SK-N-SH (cell line): ENCODE data around the gene PHKA2. TPM values are rescaled to one million over a fixed set of nuclear protein-coding genes. Genes with fewer than 3 reads are reported as not detected.

Experiments
- CTCF ChIA-PET: fragments of 300-600, 350-600 bp; formaldehyde crosslinking; extraction: SDS; loops from one replicate; lab custom pipeline; 2021; lab: Yijun Ruan, JAX
- POLR2A ChIA-PET: fragments of 350-600 bp; sonication (Branson Sonifier 250); formaldehyde crosslinking; extraction: SDS; loops from one replicate; lab custom pipeline; 2020; ENCODE audit warnings: antibody characterized with exemption, inconsistent platforms; lab: Yijun Ruan, JAX
- DNase-seq: peaks from one replicate; pipeline ENCODE4 v3.0.0; 2012
- H2AFZ ChIP-seq: fragments of 200-600 bp; sonication (generic); 2 replicates; pipeline ENCODE4 v1.8.1; 2016; ENCODE audit warnings: antibody characterized with exemption, mild to moderate bottlenecking, low read depth
- H3F3A ChIP-seq: fragments of 200-600 bp; sonication (generic); replicated peaks from 2 replicates; pipeline ENCODE3; 2016; ENCODE audit warnings: antibody characterized with exemption, mild to moderate bottlenecking; ENCODE audit not compliant: insufficient read depth
- H3K27ac ChIP-seq, 2 experiments: fragments of 200-500 bp in 1 of 2; fragments of 200-600 bp in 1 of 2; sonication (Bioruptor generic) in 1 of 2; sonication (generic), shearing (Covaris generic) in 1 of 2; 2 replicates each; pipeline versions ENCODE4 v1.5.1 to v1.6.1; 2014 to 2016; ENCODE audit warnings: low read depth in 2 of 2, inconsistent platforms in 1 of 2, low read length in 1 of 2, mild to moderate bottlenecking in 1 of 2, mixed read lengths in 1 of 2
- H3K27me3 ChIP-seq: fragments of 200-600 bp; sonication (generic), shearing (Covaris generic); 2 replicates; pipeline ENCODE4 v1.6.1; 2016; ENCODE audit warnings: mixed run types; ENCODE audit not compliant: insufficient read depth
- H3K36me3 ChIP-seq, 2 experiments: fragments of 200-500 bp in 1 of 2; fragments of 200-600 bp in 1 of 2; sonication (Bioruptor generic) in 1 of 2; sonication (generic) in 1 of 2; replicated peaks in 1 of 2; 2 replicates each; pipeline versions ENCODE3 to v1.5.1; 2014 to 2016; ENCODE audit warnings: low read length in 1 of 2, mild to moderate bottlenecking in 1 of 2; ENCODE audit not compliant: insufficient read depth in 2 of 2, control insufficient read depth in 1 of 2
- H3K4me1 ChIP-seq, 2 experiments: fragments of 200-500 bp in 1 of 2; fragments of 200-600 bp in 1 of 2; sonication (Bioruptor generic) in 1 of 2; sonication (generic), shearing (Covaris generic) in 1 of 2; 2 replicates each; pipeline versions ENCODE4 v1.5.1 to v1.6.1; 2014 to 2016; ENCODE audit warnings: low read depth in 1 of 2, low read length in 1 of 2, mixed run types in 1 of 2; ENCODE audit not compliant: insufficient read depth in 2 of 2, control insufficient read depth in 1 of 2
- H3K4me2 ChIP-seq: fragments of 200-600 bp; sonication (generic), shearing (Covaris generic); 2 replicates; pipeline ENCODE4 v1.6.1; 2017; ENCODE audit warnings: mixed run types
- H3K4me3 ChIP-seq, 2 experiments: fragments of 200-500 bp in 1 of 2; fragments of 200-600 bp in 1 of 2; sonication (Bioruptor generic) in 1 of 2; sonication (generic), shearing (Covaris generic) in 1 of 2; 2 replicates each; pipeline versions ENCODE4 v1.5.1 to v1.8.1; 2014 to 2016; ENCODE audit warnings: low read depth in 2 of 2, inconsistent platforms in 1 of 2, low read length in 1 of 2, mild to moderate bottlenecking in 1 of 2, mixed read lengths in 1 of 2, moderate library complexity in 1 of 2
- H3K79me2 ChIP-seq: fragments of 200-600 bp; sonication (generic); 2 replicates; pipeline ENCODE4 v1.8.1; 2017; ENCODE audit warnings: mild to moderate bottlenecking; ENCODE audit not compliant: insufficient read depth
- H3K9ac ChIP-seq: fragments of 200-600 bp; sonication (generic); 2 replicates; pipeline ENCODE4 v1.6.1; 2017; ENCODE audit warnings: mixed run types
- H3K9me2 ChIP-seq: fragments of 200-600 bp; sonication (generic); 2 replicates; pipeline ENCODE4 v1.6.1; 2017; ENCODE audit warnings: mixed run types
- H3K9me3 ChIP-seq: fragments of 200-600 bp; sonication (generic); 2 replicates; pipeline ENCODE4 v1.6.1; 2017; ENCODE audit warnings: mixed run types, mild to moderate bottlenecking, moderate library complexity
- H4K20me1 ChIP-seq: fragments of 200-600 bp; sonication (generic); 2 replicates; pipeline ENCODE4 v1.6.1; 2017; ENCODE audit warnings: mild to moderate bottlenecking, mixed run types; ENCODE audit not compliant: insufficient read depth
- CTCF ChIP-seq: fragments of 200-600 bp; sonication (generic); IDR thresholded peaks from 2 replicates; pipeline ENCODE4 v1.6.1; 2017; ENCODE audit warnings: antibody characterized with exemption, mild to moderate bottlenecking, moderate library complexity
- EP300 ChIP-seq, 2 experiments: IDR thresholded peaks; 2 replicates each; pipeline versions ENCODE4 v1.4.0 to v1.6.1; 2012; ENCODE audit warnings: borderline replicate concordance in 1 of 2, low read depth in 1 of 2, low read length in 1 of 2
- FOSL2 ChIP-seq: IDR thresholded peaks from 2 replicates; pipeline ENCODE4 v1.4.0; 2012; ENCODE audit warnings: low read depth, mild to moderate bottlenecking, moderate library complexity, borderline replicate concordance
- GABPA ChIP-seq: IDR thresholded peaks from 2 replicates; pipeline ENCODE4 v1.4.0; 2012; ENCODE audit warnings: low read depth, mild to moderate bottlenecking
- GATA2 ChIP-seq: sonication (generic); formaldehyde crosslinking; IDR thresholded peaks from 2 replicates; pipeline ENCODE4 v1.5.0; 2020; ENCODE audit warnings: mild to moderate bottlenecking, missing genetic modification reagents
- MAX ChIP-seq: IDR thresholded peaks from 2 replicates; pipeline ENCODE4 v1.4.0; 2012; ENCODE audit warnings: low read depth
- MEF2A ChIP-seq: IDR thresholded peaks from 2 replicates; pipeline ENCODE4 v1.4.0; 2012; ENCODE audit warnings: low read depth, borderline replicate concordance
- MXI1 ChIP-seq: IDR thresholded peaks from 2 replicates; pipeline ENCODE4 v1.6.1; 2012; ENCODE audit warnings: mild to moderate bottlenecking, low read depth, low read length, improper control_type of control experiment
- TCF12 ChIP-seq: IDR thresholded peaks from 2 replicates; pipeline ENCODE4 v1.4.0; 2012
- USF1 ChIP-seq: IDR thresholded peaks from 2 replicates; pipeline ENCODE4 v1.4.0; 2012; ENCODE audit warnings: low read depth, borderline replicate concordance
- WGBS: methylation state at CpG from one replicate; pipeline ENCODE4 v1.1.6; 2017; ENCODE audit warnings: low lambda C conversion rate; 5-methylcytosine and 5-hydroxymethylcytosine counted together
- polyA plus RNA-seq, 3 experiments: library from polyadenylated mRNA; depleted of rRNA; stranded (reverse); fragments of >200 nt; gene quantifications; 2 replicates each; pipeline ENCODE4 v1.2.3, GENCODE V29; 2012

Gene PHKA2
- polyA plus RNA-seq, 1 of the 3 experiments (the other 2 are of a cell fraction), result 20.5 TPM

- TF ChIP-seq MAX, result no peak
Measured at GRCh38 chrX:18946157-18946556, 37.8 kb downstream of the PHKA2 start (continued).

GRCh38 chrX:18945483-18945882, 38.4 kb downstream of the PHKA2 start:
- H3K79me2 ChIP-seq, result no peaks in the 10 kb centered on the region
- no peaks in the 10 kb centered on the region for H4K20me1 ChIP-seq
- no peaks in the 10 kb centered on the region; the same call in 1 of the 2 replicates for H3K27me3 ChIP-seq
- no peak overlapping the region for H3K9ac ChIP-seq
- peaks cover 5 to 9% of the 10 kb centered on the region in 2 experiments for H3K36me3 ChIP-seq
- WGBS, result 52% methylated on average over 2 of the region's 2 CpGs
- no peaks in the 10 kb centered on the region for H3K4me1 ChIP-seq
- no peak overlapping the region for H3K4me3 ChIP-seq
- H3K9me2 ChIP-seq, result no peaks in the 10 kb centered on the region
- no peaks in the 10 kb centered on the region for H3F3A ChIP-seq
- no peak overlapping the region for H3K27ac ChIP-seq
- DNase-seq, result no peak
- no peaks in the 10 kb centered on the region for H3K9me3 ChIP-seq
- no peak overlapping the region for H2AFZ ChIP-seq
- CTCF ChIA-PET, result no interaction called here
- POLR2A ChIA-PET, result no interaction called here
- TF ChIP-seq MXI1 (no peak), TCF12 (no peak), USF1 (no peak), FOSL2 (no peak)
- no peak overlapping the region for H3K4me2 ChIP-seq

GRCh38 chrX:18944482-18944881, 39.4 kb downstream of the PHKA2 start:
- Histone ChIP-seq H3K79me2 (no peaks in the 10 kb centered on the region), H3K9ac (no peak overlapping the region), H4K20me1 (no peaks in the 10 kb centered on the region), H2AFZ (no peak overlapping the region), H3F3A (no peaks in the 10 kb centered on the region), H3K36me3 (peaks cover 5 to 9% of the 10 kb centered on the region in 2 experiments), H3K9me3 (no peaks in the 10 kb centered on the region), H3K9me2 (no peaks in the 10 kb centered on the region), H3K27me3 (no peaks in the 10 kb centered on the region), H3K27ac (no peak overlapping the region), H3K4me3 (no peak overlapping the region), H3K4me2 (no peak overlapping the region), H3K4me1 (no peaks in the 10 kb centered on the region)
- 48% methylated on average over 4 of the region's 4 CpGs for WGBS
- TF ChIP-seq GABPA (no peak), EP300 (IDR thresholded peaks at IDR 0.05; ENCODE audit: borderline replicate concordance in 1 of 2, low read depth in 1 of 2, low read length in 1 of 2) (no peak), CTCF (no peak), MEF2A (no peak), MAX (no peak), GATA2 (CRISPR knock-in tag) (no peak)
- ChIA-PET CTCF (no interaction called here), POLR2A (no interaction called here)
- no peak for DNase-seq
